ENCODE measurements around the gene CCDC51.

GRCh38 chr3:48402907-48403306 lies 37.0 kb downstream of the CCDC51 start:
- TF ChIP-seq ESRRG (CRISPR knock-in tag; IDR thresholded peaks at IDR 0.05) = no peak
- no peak for TF ChIP-seq OSR1 (CRISPR knock-in tag; IDR thresholded peaks at IDR 0.05)
- TF ChIP-seq ZNF565 (CRISPR knock-in tag; conservative IDR thresholded peaks at IDR 0.05; ENCODE audit: low read depth) = no peak
- no peak for TF ChIP-seq CREB5 (CRISPR knock-in tag; IDR thresholded peaks at IDR 0.05; ENCODE audit: low read depth)
- no peak for TF ChIP-seq CSRNP3 (CRISPR knock-in tag; IDR thresholded peaks at IDR 0.05)
- no peak for TF ChIP-seq BACH2 (CRISPR knock-in tag; IDR thresholded peaks at IDR 0.05; ENCODE audit: borderline replicate concordance)
- no peak for TF ChIP-seq GLIS3 (CRISPR knock-in tag; IDR thresholded peaks at IDR 0.05)
- no peak for TF ChIP-seq ZFP30 (CRISPR knock-in tag; IDR thresholded peaks at IDR 0.05)
- TF ChIP-seq TOX (CRISPR knock-in tag; IDR thresholded peaks at IDR 0.05; ENCODE audit: borderline replicate concordance) = no peak
- no peak for TF ChIP-seq TSHZ2 (CRISPR knock-in tag; IDR thresholded peaks at IDR 0.05)
- TF ChIP-seq PPARA (CRISPR knock-in tag; IDR thresholded peaks at IDR 0.05; ENCODE audit: borderline replicate concordance) = no peak
- no peak for TF ChIP-seq TCF4 (CRISPR knock-in tag; IDR thresholded peaks at IDR 0.05; ENCODE audit: borderline replicate concordance)
- TF ChIP-seq ZNF70 (CRISPR knock-in tag; IDR thresholded peaks at IDR 0.05) = no peak
- no peak for TF ChIP-seq ZNF8 (CRISPR knock-in tag; IDR thresholded peaks at IDR 0.05)

Data from SK-N-SH treated with all-trans-retinoic acid at 6 μM for 48 hours (cell line).